HG03066 (cell line): Measurements from ENCODE around the gene PDE6H.

Source experiments
- ATAC-seq: cut with Tn5 transposase; IDR thresholded peaks from one replicate; pipeline ENCODE4 v1.9.1; 2021; ENCODE audit warnings: low read depth; ENCODE audit not compliant: unreplicated experiment

Gene PDE6H

DNA sequence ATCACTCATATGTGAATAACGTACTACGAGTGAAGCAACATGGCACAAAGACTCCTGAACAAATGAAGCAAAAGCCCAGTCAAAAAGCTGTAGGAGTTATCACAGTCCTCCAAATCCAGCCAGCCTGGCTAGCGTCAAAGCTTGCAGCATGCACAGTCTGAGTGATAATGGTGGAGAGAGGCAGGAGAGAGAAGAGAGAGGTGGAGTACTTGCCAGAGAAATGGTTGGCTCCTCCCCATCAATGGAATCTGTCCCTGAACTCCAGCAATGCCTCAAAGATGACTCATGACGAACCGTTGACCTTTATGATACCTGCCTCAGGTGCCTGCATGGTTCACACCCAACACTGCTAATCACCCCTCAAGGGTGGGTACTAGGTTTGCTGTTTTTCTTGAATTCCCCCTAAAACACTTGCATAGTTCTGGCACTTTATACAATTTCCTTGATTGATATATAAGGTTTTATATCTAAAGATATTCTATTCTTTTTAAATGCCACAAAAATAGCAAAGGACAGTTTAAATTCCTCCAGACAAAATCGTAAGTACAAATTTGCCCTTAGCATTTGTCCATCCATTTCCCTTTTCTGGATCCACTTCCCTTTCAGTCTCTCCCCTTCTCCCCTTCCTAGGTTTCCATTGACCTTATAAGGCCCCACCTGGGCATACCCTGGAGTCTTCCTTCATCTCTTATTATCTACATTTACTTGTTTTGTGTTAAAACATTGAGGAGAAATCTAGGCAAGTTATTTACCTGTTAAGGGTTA lies 21.7 kb upstream of the PDE6H start:
- no peak for ATAC-seq

DNA sequence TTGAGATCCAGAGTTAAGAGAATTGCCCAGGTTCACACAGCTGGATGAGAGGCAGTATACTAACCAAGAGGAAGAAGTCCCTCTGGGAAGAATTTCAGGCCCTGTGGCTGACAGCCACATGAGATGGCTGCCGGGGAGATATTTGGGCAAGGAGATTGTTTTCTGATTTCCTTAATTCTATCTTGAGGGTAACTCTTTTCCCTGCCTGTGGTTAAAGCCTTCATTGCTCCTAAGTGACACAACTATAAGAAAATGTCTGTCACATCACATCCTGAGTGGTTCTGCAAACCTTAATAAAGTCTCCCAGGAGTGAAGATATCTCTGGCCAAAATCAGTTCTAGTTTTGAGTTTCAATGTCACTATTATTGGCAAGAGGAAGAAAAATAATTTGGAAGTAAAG lies 21.0 kb upstream of the PDE6H start:
- no peak for ATAC-seq

DNA sequence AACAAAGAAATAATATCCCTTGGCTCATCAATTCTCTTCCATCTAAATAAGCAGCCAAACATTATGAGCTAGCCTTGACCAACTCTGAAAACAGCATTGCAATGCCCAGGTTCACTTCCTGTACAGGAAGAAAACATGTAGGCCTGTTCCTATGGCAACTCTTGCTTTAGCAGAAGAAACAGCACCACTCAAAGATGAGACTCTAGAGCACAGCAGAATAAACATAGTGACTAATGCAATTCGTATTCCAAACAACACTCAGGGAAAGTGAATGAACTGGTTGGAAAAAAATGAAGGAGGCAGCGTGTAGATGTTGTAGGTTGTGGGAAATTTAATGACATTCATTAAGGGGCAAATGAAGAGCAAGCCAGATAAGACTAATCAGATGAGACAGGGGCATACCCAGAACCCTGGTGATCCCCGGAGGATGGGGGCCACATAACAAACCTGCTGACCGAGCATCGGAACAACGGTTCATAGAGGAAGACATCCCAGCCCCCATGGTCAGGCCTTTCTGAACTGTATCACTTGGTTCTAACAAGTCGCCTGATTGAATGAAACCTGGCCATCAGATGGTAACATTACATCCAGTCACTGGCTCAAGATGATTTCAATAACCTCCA lies 20.4 kb upstream of the PDE6H start:
- ATAC-seq: peak; percentile 49

DNA sequence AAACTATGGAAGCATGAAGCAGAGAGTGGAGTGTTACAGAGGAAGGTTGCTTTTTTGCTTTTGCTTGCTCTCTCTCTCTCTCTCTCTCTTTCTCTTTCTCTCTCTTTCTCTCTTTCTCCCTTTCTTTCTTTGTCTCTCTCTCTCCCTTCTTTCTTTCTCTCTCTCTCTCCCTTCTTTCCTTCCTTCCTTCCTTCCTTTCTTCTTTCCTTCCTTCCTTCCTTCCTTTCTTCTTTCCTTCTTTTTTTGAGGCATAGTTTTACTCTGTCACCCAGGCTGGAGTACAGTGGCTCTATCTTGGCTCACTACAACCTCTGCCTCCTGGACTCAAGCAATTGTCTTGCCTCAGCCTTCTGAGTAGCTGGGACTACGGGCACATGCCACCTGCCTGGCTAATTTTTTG lies 19.1 kb upstream of the PDE6H start:
- ATAC-seq: no peak

DNA sequence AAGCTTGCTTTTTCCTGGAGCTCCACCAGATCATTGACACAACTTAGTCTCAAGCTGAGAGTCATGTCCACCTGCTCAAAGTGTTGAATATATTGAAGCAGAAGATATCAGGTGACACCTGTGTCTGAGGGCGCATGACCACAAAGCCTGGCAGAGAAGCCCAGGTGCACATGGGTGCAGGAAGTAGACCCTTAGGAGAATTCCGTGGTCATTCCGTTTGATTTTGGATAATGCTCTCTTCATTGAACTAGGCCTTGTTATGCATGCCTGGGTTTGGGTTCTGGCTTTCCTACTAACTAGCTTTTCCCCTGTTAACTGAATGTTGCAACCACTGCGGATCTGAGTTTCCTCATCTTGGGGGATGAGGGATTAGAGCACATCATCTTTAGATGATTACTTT lies 18.6 kb upstream of the PDE6H start:
- ATAC-seq: no peak

DNA sequence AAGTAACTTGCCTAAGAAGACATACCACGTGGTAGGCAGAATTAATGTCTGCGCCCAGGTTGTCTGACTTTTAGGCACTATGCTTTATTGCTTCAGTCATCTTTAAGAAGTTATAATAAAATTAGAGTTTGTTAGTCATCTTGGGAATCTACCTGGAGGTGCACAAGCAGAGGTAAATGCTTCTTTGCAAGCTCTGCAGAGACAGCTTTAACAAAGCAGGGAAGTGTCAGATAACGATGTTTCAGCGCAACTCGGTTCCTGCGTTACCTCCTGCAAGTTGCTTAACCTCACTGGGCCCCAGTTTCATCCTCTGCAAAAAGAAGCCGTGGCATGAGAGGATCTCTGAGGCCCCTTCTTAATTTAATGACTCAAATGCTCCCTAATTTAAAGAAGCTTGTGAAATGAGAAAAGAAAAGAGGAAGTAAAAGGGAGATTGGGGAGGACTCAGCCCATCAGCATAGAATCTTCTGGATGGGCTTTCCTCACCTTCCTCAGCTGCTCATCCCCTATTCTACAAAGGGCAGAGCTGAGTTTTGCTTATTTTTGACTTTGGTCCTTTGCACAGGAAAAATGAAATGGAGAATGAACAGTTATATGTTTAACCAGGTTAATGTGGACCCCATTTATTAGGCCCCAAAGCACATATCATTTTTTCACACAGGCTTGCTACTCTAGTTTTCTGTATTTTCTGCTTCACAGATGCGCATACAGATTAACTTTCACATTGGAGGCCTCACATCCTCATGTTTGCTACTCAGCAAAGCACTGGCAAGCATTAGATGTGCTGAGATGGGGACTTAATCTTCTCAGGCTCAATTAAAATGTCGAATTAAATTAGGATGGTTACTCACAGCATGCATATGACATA lies 16.6 kb upstream of the PDE6H start:
- ATAC-seq: peak; percentile 38

DNA sequence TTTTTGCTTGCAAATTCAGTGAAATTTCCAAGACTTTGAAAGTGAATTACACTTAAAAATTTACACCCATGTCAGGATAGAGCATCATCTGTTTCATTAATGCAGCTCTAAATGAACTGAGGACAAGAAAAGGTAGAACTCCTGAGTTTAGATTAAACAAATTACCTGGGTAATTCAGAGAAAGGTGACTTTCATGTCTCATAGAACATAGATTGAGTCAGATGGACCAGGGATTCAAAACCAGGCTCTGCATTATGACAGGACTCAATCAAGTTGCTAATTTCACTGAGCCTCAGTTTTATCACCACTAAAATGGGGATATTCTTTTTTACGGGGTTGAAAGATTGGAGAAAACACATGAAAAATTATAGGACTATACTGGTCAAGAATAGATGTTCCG lies 15.9 kb upstream of the PDE6H start:
- ATAC-seq: no peak

DNA sequence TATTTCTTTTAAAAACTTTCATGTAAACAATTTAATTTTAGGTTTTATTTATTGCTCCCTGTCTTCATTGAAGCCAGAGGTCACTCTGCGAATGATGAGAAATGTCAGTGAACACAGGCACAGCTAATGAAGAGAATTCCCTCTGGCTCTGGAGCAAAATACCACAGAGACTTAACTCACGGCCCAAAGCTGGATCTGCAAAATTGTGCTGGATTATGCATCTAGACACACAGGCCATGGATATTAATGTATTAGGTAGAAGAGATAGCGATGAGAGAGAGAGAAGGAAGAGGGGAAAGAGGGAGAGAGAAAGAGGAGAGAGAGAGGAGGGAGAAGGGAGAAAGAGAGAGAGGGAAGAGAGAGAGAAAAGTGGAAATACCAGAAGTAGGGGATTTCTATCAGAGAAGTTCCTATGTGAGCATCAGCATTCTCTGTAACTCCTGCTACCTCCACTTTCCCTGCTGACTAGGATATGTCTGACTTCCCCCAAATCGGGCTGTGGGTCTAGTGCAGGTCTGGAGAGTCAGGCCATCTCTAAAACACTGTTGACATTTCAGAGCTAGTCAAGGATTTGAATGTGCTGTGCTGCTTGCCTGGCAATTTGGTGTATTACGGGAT lies 15.2 kb upstream of the PDE6H start:
- ATAC-seq: no peak

DNA sequence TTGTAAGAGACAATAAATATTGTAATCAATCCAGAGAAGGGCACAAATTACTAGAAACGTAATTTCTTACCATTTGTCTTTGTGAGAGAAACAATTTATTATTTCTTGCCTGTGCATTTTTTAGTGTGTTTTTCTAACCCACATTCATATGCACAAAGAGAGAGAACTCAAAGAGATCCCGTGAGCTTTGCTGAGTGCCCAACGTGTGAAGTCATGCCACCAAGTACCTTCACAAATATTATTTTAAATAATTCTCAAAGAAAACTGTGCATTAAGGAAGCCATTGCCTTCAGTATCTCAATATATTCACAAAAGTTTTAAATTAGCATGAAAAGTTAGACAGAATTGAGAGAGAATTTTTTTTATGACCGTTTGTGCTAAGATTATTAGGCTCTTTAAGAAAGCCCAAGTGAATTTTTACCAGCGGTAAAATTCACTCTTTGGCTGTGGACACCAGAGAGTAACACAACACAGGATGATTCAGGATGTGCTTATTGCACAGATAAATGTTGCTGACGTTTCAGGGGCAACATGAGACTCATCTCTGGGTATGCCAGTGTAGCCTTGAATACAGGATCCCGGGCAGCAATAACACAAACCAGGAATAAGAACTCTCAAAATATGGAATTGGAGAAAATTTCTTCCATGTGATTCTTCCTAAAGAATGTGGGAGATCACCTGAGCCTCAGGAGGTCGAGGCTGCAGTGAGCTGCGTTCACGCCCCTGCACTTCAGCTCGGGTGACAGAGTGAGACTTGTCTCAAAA lies 14.3 kb upstream of the PDE6H start:
- ATAC-seq: no peak

DNA sequence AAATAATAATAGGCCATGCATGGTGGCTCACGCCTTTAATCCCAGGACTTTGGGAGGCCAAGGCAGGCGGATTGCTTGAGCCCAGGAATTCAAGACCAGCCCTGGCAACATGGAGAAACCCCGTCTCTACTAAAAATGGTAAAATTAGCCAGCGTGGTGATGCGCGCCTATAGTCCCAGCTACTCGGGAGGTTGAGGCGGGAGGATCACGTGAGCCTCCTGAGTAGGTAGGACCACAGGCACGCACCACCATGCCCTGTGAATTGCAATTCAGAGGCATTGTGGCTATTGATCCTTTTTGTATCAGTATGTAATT lies 13.8 kb upstream of the PDE6H start:
- ATAC-seq: no peak

DNA sequence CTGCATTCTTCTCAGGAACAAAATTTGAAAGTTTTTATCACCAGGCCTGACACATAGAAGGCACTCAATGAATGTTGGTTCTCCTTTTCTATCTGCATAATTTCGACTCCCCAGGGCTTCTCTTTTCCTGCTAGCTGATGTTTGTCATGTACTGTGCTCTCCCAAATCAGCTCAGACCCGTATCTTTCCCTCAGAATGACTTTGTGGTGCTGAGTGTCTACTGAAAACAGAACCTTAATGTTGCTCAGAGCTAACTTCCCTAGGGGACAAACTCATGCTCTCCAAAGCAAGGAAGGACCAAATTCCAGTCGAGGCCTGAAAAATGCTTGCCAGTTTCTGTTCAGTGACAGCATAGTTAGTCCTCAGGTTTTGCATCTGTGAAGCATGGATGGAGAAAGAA lies 13.4 kb upstream of the PDE6H start:
- ATAC-seq: no peak

DNA sequence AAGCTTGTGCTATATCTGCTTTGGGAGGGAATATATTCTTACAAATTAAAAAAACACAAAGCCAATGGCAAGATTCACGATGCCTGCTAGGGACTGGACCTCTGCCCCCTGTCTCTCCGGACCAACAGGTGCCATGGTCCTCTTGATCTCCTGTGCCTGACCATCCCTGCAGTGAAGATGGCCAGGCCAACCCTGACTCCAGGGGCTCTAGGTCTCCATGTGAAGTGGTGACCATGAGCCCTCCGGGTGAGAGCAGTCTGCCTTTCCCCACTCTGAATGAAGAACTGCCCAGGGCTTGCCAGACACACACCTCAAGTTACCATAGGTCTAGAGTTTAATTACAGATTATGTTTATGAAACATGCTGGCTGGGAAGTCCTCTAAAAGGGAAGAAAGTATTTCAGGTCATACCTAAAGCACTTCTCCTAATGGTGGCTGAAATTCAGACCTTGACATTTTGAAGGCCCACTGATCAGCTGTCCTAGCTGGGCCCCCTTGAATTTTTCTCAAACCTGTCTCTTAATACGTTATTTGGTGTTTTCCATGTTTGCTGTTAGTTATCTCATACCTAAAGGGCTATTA lies 12.8 kb upstream of the PDE6H start:
- ATAC-seq: no peak

DNA sequence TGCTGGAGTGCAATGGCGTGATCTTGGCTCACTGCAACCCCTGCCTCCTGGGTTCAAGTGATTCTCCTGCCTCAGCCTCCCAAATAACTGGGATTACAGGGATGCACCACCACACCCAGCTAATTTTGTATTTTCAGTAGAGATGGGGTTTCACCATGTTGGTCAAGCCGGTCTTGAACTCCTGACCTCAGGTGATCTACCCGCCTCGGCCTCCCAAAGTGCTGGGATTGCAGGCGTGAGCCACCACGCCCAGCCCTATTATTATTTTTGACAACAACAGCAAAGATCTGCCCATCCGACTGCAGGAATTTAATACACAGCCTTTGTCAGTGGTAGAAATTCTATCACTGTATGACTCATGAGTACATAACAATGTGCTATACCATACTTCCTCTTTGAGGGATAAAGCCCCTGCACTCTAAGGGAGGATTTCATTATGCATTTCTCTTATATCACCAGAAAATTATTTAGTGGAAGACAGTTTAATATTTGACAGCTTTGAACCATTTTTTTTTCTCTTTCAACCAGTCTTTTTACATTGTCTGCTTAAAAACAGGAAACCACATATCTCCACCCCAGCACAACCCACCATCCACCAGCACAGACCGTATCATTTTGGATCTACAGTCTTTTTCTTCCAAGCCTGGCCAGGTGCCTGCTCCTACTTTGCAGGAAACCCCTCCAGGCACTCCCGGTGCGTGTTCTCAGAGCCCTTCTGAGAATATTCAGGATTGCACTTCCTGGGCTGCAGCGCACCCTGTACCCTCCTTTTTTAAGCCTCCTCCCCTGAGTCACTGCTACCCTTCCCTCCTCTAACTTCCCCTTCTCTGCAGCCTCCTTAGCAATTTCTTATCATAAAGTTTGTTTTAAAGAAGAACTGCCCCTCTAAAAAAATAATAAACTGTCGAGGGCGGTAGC lies 12.0 kb upstream of the PDE6H start:
- ATAC-seq: peak; percentile 39

DNA sequence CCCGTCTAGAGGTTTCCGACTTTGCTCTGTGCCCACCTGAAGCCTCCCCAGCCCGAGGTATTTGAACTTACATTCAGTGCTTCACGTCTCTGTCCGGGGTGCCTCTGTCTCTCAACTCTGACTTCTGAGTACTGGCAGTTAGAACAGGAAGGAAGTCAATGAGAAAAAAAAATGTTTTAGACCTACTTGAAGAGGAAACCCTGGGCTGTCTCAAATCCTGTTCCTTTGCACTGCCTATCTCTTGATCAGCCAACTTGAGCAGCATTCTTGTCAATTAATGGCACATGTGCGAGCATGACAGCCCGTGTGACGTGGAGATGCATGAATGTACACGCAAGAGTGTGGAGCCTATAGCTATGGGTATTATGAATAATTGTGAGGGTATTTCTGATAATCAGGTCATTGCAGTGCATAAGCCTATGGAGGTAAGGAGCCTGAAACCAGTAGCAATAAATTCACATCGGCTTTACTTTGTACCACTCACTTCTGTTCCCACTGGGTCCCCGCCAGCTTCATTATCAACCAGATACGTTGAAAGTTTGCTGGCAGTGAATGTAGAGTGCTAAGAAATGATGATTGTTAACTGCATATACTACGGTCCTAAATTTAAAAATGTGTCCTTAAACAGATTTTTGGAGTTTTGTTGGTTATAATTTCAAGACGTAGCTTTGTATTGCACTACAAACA lies 11.2 kb upstream of the PDE6H start, which contains the start of gene ARHGDIB:
ARHGDIB (minus strand) TSS at position 136 of the 687 bp plus-strand sequence. CDS start 10,889 bp downstream, outside the sequence.
- ATAC-seq: peak; percentile 61

DNA sequence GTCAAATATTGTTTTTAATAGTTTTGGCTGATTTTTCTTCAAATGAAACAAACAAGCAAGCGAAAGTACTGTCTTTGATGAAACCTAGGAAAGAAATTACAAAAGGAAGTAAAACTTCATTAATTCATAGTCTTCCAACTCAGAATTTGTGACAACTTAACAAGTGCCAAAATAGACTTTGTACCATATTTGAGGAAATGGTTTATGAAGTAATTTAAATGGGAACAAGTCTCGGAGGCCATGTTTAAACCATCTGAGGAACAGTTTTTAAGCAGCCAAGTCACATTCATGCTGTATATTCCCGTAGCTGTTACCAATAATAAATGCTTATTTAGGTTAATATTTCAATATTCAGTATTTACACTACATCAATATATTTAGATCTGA lies 10.7 kb upstream of the PDE6H start:
- ATAC-seq: no peak

DNA sequence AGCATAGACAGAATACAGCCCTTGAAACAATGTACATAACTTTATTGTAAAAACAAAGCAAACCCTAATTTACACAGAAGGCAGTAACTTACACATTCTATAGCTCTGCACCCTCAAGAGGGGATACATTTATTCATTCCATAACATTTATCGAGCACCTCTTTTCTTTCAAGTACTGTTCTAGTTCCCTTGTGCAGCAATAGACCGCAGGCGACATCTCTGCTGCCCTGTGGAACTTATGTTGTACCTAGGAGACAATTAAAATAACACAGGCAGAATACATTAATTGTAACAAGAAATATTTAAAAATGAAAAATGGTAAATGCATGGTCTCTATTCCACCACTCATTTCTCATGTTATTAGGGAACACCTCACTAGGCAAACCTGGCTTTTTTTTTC lies 10.0 kb upstream of the PDE6H start:
- ATAC-seq: no peak

DNA sequence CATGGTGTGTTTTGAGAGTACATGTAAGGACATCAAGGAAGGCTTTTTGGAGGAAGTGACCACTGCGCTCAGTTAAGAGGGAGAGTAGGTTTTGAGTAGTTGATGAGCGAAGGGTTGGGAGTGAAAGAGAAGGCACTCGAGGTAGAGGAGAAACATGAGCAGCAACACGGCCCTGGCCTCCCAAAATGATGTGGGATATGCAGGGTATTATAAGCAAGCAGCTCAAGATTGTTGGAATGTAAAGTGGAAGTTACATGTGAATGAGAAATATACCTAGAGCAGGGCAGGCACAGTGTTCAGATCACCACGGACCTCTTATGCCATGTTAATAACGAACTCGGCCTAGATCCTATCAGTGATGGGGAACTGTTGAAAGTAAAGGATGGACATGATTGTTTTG lies 9.3 kb upstream of the PDE6H start:
- no peak for ATAC-seq

DNA sequence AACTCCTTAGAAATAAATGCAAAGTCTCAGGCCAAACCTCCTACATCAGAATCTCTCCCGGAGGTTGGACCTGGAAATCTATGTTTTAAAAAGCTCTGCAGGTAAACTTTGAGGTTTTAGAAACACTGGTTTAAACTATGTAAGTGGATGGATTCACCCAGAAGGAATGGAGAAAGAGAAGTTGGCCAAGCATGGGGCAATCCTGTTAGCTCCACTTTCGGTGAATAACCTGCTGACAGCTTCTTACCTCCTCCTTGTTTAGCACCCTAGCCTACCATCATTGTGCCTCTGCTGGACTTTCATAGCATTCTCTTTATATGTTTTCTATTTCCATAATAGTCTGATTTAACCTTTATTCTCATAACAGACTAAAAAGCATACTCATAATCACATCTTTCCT lies 8.4 kb upstream of the PDE6H start:
- no peak for ATAC-seq
